SK-N-SH (cell line): ENCODE results near the gene DSCAM.

Source experiments
- EP300 ChIP-seq, 2 experiments: IDR thresholded peaks; 2 replicates each; pipeline versions ENCODE4 v1.4.0 to v1.6.1; 2012; ENCODE audit warnings: borderline replicate concordance in 1 of 2, low read depth in 1 of 2, low read length in 1 of 2
- FOXJ3 ChIP-seq: sonication (generic); formaldehyde crosslinking; IDR thresholded peaks from 2 replicates; pipeline ENCODE4 v1.5.1; 2020; ENCODE audit warnings: mild to moderate bottlenecking, missing genetic modification reagents
- GABPA ChIP-seq: IDR thresholded peaks from 2 replicates; pipeline ENCODE4 v1.4.0; 2012; ENCODE audit warnings: low read depth, mild to moderate bottlenecking
- MAX ChIP-seq: IDR thresholded peaks from 2 replicates; pipeline ENCODE4 v1.4.0; 2012; ENCODE audit warnings: low read depth
- POLR2AphosphoS5 ChIP-seq: IDR thresholded peaks from 2 replicates; pipeline ENCODE4 v1.6.1; 2012; ENCODE audit warnings: low read depth, low read length
- RAD21 ChIP-seq: IDR thresholded peaks from 2 replicates; pipeline ENCODE4 v1.6.1; 2012; ENCODE audit warnings: mild to moderate bottlenecking, low read length
- RCOR1 ChIP-seq: fragments of 150-350 bp; IDR thresholded peaks from 2 replicates; pipeline ENCODE4 v1.6.1; 2017; ENCODE audit warnings: antibody characterized with exemption, low read length
- RFX5 ChIP-seq: IDR thresholded peaks from 2 replicates; pipeline ENCODE4 v1.6.1; 2012; ENCODE audit warnings: mild to moderate bottlenecking, improper control_type of control experiment, low read length
- SIN3A ChIP-seq: IDR thresholded peaks from 2 replicates; pipeline ENCODE4 v1.6.1; 2012; ENCODE audit warnings: low read depth, mild to moderate bottlenecking, low read length, moderate library complexity, borderline replicate concordance
- TCF12 ChIP-seq: IDR thresholded peaks from 2 replicates; pipeline ENCODE4 v1.4.0; 2012
- TF ChIP-seq, protein P1 (sequence below): fragments of 200-600 bp; sonication (generic); IDR thresholded peaks from 2 replicates; pipeline ENCODE4 v1.6.1; 2017; ENCODE audit warnings: antibody characterized with exemption, mild to moderate bottlenecking, moderate library complexity
- TF ChIP-seq, protein P2 (sequence below): IDR thresholded peaks from 2 replicates; pipeline ENCODE4 v1.4.0; 2012; ENCODE audit warnings: low read depth, borderline replicate concordance
- TF ChIP-seq, protein P3 (sequence below): IDR thresholded peaks from 2 replicates; pipeline ENCODE4 v1.6.1; 2012; ENCODE audit warnings: mild to moderate bottlenecking, low read depth, low read length, moderate library complexity

- TF ChIP-seq, protein P1, sequence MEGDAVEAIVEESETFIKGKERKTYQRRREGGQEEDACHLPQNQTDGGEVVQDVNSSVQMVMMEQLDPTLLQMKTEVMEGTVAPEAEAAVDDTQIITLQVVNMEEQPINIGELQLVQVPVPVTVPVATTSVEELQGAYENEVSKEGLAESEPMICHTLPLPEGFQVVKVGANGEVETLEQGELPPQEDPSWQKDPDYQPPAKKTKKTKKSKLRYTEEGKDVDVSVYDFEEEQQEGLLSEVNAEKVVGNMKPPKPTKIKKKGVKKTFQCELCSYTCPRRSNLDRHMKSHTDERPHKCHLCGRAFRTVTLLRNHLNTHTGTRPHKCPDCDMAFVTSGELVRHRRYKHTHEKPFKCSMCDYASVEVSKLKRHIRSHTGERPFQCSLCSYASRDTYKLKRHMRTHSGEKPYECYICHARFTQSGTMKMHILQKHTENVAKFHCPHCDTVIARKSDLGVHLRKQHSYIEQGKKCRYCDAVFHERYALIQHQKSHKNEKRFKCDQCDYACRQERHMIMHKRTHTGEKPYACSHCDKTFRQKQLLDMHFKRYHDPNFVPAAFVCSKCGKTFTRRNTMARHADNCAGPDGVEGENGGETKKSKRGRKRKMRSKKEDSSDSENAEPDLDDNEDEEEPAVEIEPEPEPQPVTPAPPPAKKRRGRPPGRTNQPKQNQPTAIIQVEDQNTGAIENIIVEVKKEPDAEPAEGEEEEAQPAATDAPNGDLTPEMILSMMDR = no peak
- no peak for TF ChIP-seq POLR2AphosphoS5
- no peak for TF ChIP-seq RFX5
- no peak for TF ChIP-seq GABPA
- TF ChIP-seq RCOR1 = no peak
- no peak for TF ChIP-seq SIN3A
- no peak for TF ChIP-seq TCF12
- TF ChIP-seq MAX = no peak
- no peak for TF ChIP-seq EP300 (IDR thresholded peaks at IDR 0.05; ENCODE audit: borderline replicate concordance in 1 of 2, low read depth in 1 of 2, low read length in 1 of 2)
- TF ChIP-seq FOXJ3 (CRISPR knock-in tag) = no peak
- no peak for TF ChIP-seq RAD21
- TF ChIP-seq, protein P2, sequence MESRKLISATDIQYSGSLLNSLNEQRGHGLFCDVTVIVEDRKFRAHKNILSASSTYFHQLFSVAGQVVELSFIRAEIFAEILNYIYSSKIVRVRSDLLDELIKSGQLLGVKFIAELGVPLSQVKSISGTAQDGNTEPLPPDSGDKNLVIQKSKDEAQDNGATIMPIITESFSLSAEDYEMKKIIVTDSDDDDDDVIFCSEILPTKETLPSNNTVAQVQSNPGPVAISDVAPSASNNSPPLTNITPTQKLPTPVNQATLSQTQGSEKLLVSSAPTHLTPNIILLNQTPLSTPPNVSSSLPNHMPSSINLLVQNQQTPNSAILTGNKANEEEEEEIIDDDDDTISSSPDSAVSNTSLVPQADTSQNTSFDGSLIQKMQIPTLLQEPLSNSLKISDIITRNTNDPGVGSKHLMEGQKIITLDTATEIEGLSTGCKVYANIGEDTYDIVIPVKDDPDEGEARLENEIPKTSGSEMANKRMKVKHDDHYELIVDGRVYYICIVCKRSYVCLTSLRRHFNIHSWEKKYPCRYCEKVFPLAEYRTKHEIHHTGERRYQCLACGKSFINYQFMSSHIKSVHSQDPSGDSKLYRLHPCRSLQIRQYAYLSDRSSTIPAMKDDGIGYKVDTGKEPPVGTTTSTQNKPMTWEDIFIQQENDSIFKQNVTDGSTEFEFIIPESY = no peak
- TF ChIP-seq, protein P3, sequence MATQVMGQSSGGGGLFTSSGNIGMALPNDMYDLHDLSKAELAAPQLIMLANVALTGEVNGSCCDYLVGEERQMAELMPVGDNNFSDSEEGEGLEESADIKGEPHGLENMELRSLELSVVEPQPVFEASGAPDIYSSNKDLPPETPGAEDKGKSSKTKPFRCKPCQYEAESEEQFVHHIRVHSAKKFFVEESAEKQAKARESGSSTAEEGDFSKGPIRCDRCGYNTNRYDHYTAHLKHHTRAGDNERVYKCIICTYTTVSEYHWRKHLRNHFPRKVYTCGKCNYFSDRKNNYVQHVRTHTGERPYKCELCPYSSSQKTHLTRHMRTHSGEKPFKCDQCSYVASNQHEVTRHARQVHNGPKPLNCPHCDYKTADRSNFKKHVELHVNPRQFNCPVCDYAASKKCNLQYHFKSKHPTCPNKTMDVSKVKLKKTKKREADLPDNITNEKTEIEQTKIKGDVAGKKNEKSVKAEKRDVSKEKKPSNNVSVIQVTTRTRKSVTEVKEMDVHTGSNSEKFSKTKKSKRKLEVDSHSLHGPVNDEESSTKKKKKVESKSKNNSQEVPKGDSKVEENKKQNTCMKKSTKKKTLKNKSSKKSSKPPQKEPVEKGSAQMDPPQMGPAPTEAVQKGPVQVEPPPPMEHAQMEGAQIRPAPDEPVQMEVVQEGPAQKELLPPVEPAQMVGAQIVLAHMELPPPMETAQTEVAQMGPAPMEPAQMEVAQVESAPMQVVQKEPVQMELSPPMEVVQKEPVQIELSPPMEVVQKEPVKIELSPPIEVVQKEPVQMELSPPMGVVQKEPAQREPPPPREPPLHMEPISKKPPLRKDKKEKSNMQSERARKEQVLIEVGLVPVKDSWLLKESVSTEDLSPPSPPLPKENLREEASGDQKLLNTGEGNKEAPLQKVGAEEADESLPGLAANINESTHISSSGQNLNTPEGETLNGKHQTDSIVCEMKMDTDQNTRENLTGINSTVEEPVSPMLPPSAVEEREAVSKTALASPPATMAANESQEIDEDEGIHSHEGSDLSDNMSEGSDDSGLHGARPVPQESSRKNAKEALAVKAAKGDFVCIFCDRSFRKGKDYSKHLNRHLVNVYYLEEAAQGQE = no peak
These were observed 110.8 kb downstream of the DSCAM start for GRCh38 chr21:40736145-40736544.
